Activated T-cell treated with anti-CD3 and anti-CD28 coated beads for 24 hours (primary cell): Measurements from ENCODE around the gene EYS.
"Not testable (repeated sequence)": the region's sequence is repeated elsewhere in the genome, so short reads cannot be mapped to it uniquely, and the experiment has no call there.

ENCODE experiments used
- DNase-seq: peaks from one replicate; pipeline ENCODE4 v3.0.0-alpha.2; 2020; ENCODE audit warnings: low read depth

Gene EYS

GRCh38 chr6:65452333-65452732, 254.7 kb downstream of the EYS start:
- no peak for DNase-seq

GRCh38 chr6:65450451-65450850, 256.6 kb downstream of the EYS start:
- no peak for DNase-seq

GRCh38 chr6:65449926-65450325, 257.1 kb downstream of the EYS start:
- DNase-seq: no peak

GRCh38 chr6:65448866-65449265, 258.2 kb downstream of the EYS start:
- no peak for DNase-seq

- no peak for DNase-seq
Measured at GRCh38 chr6:65436281-65436680, 270.7 kb downstream of the EYS start.

- no peak for DNase-seq
Measured at GRCh38 chr6:65416621-65417020, 290.4 kb downstream of the EYS start.

- no peak for DNase-seq
Measured at GRCh38 chr6:65410309-65410708, 296.7 kb downstream of the EYS start.

GRCh38 chr6:65402564-65402963, 304.5 kb downstream of the EYS start:
- DNase-seq: no peak

- DNase-seq: no peak
Measured at GRCh38 chr6:65399355-65400084, 307.5 kb downstream of the EYS start.

GRCh38 chr6:65398851-65399250, 308.2 kb downstream of the EYS start:
- DNase-seq: no peak

- no peak for DNase-seq
Measured at GRCh38 chr6:65350530-65350929, 356.5 kb downstream of the EYS start.

GRCh38 chr6:65302655-65303054, 404.4 kb downstream of the EYS start:
- not testable (repeated sequence) for DNase-seq

- no peak for DNase-seq
Measured at GRCh38 chr6:65299236-65299635, 407.8 kb downstream of the EYS start.

- DNase-seq: no peak
Measured at GRCh38 chr6:65295812-65296211, 411.2 kb downstream of the EYS start.

GRCh38 chr6:65289491-65289890, 417.5 kb downstream of the EYS start:
- DNase-seq: no peak

- DNase-seq: no peak
Measured at GRCh38 chr6:65285275-65285674, 421.8 kb downstream of the EYS start.

- no peak for DNase-seq
Measured at GRCh38 chr6:65280060-65280459, 427.0 kb downstream of the EYS start.

GRCh38 chr6:65262241-65262640, 444.8 kb downstream of the EYS start:
- no peak for DNase-seq

- DNase-seq: no peak
Measured at GRCh38 chr6:65259982-65260381, 447.0 kb downstream of the EYS start.

- DNase-seq: no peak
Measured at GRCh38 chr6:65259059-65259458, 448.0 kb downstream of the EYS start.

- DNase-seq: no peak
Measured at GRCh38 chr6:65253041-65253440, 454.0 kb downstream of the EYS start.

- DNase-seq: no peak
Measured at GRCh38 chr6:65248101-65248610, 458.9 kb downstream of the EYS start.

- no peak for DNase-seq
Measured at GRCh38 chr6:65231616-65232015, 475.4 kb downstream of the EYS start.

- DNase-seq: no peak
Measured at GRCh38 chr6:65229825-65230224, 477.2 kb downstream of the EYS start.
